GM12872 (cell line): ENCODE data around the gene SLC25A48.
A peak's percentile ranks its signal among the peaks of the same experiment; 100 is the strongest.

Experiments
- CTCF ChIP-seq: IDR thresholded peaks from 3 replicates; pipeline ENCODE4 v1.5.1; 2011; ENCODE audit warnings: low read depth, mild to moderate bottlenecking, low read length, moderate library complexity; ENCODE audit not compliant: insufficient read depth

The SLC25A48 gene

GRCh38 chr5:135830876-135831275, 3.6 kb upstream of the SLC25A48 start:
- TF ChIP-seq CTCF: no peak

- no peak for TF ChIP-seq CTCF
Measured at GRCh38 chr5:135831439-135831838, 3.0 kb upstream of the SLC25A48 start.

- TF ChIP-seq CTCF: no peak
Measured at GRCh38 chr5:135831851-135832555, 2.5 kb upstream of the SLC25A48 start.

GRCh38 chr5:135832941-135833920, 1.2 kb upstream of the SLC25A48 start:
- TF ChIP-seq CTCF: no peak

- TF ChIP-seq CTCF: peak; percentile 74
Measured at GRCh38 chr5:135833961-135834638, 363 bp upstream of the SLC25A48 start.

GRCh38 chr5:135835766-135836165, 1.3 kb downstream of the SLC25A48 start:
- TF ChIP-seq CTCF: no peak

GRCh38 chr5:135839566-135839965, 5.1 kb downstream of the SLC25A48 start:
- no peak for TF ChIP-seq CTCF
